ENCODE results near the gene NHP2.

Gene NHP2

GRCh38 chr5:178113141-178113787, 40.4 kb downstream of the NHP2 start, which contains the start of gene N4BP3:
Gene N4BP3 (plus strand): TSS chr5:178113532. CDS start chr5:178119584, 6,052 bp downstream.
- DNase-seq: peak; percentile 80 to 82

GRCh38 chr5:178112545-178112944, 41.1 kb downstream of the NHP2 start:
- DNase-seq: no peak

GRCh38 chr5:178111925-178112324, 41.8 kb downstream of the NHP2 start:
- DNase-seq: no peak

GRCh38 chr5:178110511-178110910, 43.2 kb downstream of the NHP2 start:
- DNase-seq: no peak

GRCh38 chr5:178108966-178109365, 44.7 kb downstream of the NHP2 start:
- DNase-seq: peak in 1 of 2 donors; percentile 36

GRCh38 chr5:178108446-178108845, 45.2 kb downstream of the NHP2 start:
- DNase-seq: no peak

GRCh38 chr5:178107756-178108310, 45.9 kb downstream of the NHP2 start:
- no peak for DNase-seq

GRCh38 chr5:178106556-178107239, 47.0 kb downstream of the NHP2 start:
- no peak for DNase-seq

GRCh38 chr5:178106086-178106485, 47.6 kb downstream of the NHP2 start:
- no peak for DNase-seq

GRCh38 chr5:178104492-178104891, 49.2 kb downstream of the NHP2 start:
- DNase-seq: no peak

- no peak for DNase-seq
Observed at GRCh38 chr5:178103612-178104011, 50.1 kb downstream of the NHP2 start.
